Neural progenitor cell (in vitro differentiated cells): ENCODE measurements around the gene DCAF10.

Experiments used
- EZH2 ChIP-seq: fragments of 200-600 bp; sonication (generic); IDR thresholded peaks from 2 replicates; pipeline ENCODE4 v1.6.1; 2017; ENCODE audit warnings: antibody characterized with exemption, mild to moderate bottlenecking, moderate library complexity
- EZH2phosphoT487 ChIP-seq: fragments of 200-600 bp; sonication (generic); IDR thresholded peaks from 2 replicates; pipeline ENCODE4 v1.6.1; 2017; ENCODE audit warnings: antibody characterized with exemption
- TF ChIP-seq, protein P1 (sequence below): fragments of 200-600 bp; sonication (generic); IDR thresholded peaks from 2 replicates; pipeline ENCODE4 v1.5.1; 2017; ENCODE audit warnings: antibody characterized with exemption, mild to moderate bottlenecking

DNA sequence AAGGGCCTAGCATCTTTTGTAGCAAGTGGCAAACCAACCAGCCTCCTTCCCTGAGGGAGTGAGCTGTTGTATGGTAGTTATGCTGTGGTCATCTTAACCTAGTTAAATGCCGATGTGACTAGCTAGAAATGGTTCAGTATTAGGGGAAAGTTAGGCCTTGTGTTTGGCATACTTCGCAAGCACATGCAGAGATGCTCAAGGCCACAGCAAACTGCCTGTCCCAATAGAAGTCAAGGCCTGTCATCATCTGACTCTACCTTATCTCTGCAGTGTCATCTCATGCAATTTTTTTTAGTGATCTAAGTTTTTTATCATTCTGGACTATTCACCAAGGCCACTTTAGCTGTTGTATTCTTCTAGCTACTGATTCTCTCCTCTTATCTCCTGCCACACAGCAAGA lies 10.5 kb upstream of the DCAF10 start:
- TF ChIP-seq, protein P1, sequence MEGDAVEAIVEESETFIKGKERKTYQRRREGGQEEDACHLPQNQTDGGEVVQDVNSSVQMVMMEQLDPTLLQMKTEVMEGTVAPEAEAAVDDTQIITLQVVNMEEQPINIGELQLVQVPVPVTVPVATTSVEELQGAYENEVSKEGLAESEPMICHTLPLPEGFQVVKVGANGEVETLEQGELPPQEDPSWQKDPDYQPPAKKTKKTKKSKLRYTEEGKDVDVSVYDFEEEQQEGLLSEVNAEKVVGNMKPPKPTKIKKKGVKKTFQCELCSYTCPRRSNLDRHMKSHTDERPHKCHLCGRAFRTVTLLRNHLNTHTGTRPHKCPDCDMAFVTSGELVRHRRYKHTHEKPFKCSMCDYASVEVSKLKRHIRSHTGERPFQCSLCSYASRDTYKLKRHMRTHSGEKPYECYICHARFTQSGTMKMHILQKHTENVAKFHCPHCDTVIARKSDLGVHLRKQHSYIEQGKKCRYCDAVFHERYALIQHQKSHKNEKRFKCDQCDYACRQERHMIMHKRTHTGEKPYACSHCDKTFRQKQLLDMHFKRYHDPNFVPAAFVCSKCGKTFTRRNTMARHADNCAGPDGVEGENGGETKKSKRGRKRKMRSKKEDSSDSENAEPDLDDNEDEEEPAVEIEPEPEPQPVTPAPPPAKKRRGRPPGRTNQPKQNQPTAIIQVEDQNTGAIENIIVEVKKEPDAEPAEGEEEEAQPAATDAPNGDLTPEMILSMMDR = no peak
- TF ChIP-seq EZH2 (no peak), EZH2phosphoT487 (no peak)
